COLO668 (cell line): ENCODE data around the gene SURF2.

Source experiments
- DNase-seq: peaks from one replicate; lab custom pipeline; 2025; ENCODE audit not compliant: unreplicated experiment; lab: John Stamatoyannopoulos, UW

Gene SURF2

DNA sequence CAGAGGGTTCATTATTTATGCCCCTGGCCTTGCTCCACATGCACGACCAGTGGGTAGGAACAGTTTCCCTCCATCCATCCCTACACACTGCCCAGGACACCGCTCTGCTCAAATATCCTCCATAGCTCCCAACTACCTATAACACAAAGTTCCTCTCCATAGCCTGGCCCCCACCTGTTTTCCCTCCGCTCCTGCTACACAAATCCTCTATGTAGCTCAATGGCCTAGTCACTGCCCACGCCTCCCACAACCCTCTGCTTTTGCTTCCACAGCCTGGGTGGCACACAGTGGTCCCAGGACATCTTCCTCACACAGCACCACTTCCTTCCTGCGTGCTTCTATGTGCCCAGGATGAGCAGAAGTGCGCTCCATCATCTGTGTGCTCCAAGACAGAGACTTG, 41.0 kb downstream of the SURF2 start:
- no peak for DNase-seq

DNA sequence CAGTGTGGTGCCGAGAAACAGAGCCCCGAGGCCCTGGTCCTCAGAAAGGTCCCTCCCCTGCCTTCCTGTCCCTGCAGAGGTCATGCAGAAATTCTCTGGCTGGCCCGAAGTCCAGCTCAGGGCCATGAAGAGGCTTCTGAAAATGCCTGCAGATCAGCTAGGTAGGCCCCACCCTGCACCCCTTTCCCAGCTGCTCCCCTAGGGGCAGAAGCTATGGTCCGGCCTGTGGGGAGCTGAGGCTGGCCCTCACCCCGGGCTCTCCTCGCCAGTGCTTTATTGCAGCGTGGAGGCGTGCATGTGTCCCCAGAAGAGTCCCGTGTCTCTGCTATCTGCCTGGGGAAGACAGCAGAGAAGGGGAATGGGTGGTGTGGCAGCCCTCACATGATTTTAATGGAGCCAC, 41.5 kb downstream of the SURF2 start:
- DNase-seq = no peak

DNA sequence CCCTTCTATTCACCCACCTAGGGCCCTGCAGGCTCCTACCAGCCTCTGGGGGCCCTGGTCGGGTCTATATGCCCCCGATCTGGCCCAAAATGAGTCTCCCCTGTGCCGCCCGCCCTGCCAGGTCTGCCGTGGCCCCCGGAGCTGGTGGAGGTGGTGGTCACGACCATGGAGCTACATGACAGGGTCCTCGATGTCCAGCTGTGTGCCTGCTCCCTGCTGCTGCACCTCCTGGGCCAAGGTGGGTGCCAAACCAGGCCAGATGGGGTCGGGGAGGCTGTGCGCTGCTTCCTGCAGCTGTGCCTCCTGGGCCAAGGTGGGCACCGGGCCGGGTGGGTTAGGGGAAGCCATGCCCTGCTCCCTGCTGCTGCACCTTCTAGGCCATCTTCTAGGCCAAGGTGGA, 43.9 kb downstream of the SURF2 start:
- no peak for DNase-seq

DNA sequence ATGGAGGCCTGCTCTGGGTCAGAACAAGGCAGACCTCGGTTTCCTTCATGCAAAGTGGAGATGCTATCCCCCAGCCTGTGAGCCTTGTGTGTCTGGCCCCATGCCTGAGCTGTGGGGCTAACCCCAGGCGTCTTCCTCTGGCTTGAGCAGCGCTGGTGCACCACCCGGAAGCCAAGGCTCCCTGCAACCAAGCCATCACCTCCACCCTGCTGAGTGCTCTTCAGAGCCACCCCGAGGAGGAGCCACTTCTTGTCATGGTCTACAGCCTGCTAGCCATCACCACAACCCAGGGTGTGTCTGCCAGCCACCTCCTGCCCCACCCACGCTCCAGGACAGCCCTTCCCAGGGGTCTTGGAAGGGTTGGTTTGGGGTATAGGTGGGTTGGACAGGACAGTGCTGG, 45.2 kb downstream of the SURF2 start:
- no peak for DNase-seq

DNA sequence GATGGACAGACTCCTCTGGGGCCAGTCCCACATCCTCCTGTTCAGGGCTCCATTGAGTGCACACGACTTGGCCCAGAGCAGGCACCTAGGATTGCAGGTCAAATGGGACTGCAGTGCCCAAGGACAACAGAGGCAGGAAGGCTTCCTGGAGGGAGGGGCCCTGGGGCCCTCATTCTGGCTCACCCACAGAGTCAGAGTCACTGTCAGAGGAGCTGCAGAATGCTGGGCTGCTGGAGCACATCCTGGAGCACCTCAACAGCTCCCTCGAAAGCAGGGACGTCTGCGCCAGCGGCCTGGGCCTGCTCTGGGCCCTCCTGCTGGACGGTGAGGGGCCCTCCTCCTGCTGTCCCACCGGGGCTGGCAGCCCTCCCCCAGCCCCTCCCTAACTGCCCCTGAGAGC, 46.3 kb downstream of the SURF2 start:
- no peak for DNase-seq

DNA sequence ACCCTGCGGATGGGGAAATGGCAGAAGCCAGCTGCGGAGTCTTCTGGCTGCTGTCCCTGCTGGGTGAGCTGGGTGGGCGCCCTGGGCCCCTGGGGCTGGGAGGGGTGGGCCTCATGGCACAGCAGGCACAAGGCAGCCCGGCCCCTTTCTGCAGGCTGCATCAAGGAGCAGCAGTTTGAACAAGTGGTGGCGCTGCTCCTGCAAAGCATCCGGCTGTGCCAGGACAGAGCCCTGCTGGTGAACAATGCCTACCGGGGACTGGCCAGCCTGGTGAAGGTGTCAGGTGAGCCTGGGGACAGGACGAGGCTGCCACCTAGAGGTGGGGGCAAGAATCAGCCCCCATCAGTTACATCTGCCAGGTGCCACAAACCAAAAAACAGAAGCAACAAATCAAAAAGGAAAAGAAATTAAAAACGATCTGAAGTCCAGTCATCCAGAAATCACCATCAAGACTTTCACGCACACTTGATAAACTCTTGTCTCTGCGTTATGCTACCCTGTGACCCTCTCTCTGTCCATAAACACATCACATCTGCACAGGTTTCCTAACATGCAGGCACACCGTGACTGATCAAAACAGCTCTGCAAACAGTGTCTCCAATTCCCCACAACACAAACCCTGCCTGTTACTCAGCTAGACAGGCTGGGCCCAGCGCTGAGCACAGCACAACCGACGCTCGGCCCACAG, 47.6 kb downstream of the SURF2 start:
- DNase-seq = peak; percentile 58

DNA sequence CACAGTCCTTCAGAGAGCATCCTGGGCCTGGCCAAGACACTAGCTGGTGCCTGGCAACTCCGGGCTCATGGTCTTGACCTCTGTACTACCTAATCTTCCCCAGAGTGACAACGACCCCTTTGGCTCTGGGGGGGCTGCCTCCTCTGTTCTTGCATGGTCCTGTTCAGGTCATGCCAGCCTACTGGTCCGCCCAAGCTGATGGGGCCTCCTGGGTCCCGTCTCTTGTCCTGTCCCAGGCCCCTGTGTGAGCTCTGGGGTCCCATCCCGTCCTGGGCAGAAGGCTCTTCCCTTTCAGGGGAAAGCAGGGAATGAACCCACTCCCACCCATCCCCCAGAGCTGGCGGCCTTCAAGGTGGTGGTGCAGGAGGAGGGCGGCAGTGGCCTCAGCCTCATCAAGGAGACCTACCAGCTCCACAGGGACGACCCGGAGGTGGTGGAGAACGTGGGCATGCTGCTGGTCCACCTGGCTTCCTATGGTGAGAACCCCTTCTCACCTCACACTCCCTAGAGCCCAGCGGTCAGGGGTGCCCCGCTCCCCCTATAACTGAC, 48.2 kb downstream of the SURF2 start:
- no peak for DNase-seq

DNA sequence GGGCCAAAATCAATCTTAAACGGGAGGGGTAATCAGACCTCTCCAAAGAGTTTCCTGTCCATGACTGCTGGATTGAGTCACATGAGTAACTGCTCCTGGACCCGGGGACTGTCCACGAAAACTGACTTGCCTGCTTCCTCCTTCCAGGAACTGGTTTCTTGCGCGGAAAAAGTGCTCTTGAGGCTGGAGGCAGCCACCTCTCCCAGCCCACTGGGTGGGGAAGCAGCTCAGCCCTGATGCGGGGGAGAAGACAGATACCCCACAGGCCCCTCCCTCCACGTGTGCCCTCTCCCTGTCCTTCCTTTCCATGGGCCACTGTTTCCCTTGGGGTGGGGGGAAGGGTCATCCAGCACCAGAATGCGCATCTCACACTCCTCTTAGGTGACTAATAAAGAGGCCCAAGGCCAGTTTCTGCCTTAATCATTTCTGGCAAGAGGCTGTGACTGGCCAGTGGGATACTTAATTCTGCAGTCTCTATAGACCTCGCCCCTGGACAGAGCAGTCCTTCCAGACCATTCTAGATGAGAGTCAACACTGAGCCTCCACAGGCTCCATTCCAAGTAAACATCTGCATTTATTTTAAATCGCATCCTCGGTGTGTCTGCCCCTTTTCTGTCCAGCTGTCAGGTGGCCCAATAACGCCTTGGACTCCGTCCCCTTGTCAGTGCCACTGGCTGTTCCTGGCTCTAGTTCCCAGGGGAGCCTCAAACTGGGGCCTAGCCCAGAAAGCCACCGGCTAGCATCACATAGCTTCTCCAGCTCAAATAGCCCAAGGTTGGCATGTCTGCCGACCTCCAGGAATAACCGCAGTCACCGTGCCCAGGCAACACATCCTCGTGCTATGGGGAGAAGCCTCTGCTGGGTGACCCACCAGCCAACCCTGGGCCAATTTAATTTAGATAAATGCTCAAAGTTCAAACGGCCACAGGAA, 49.4 kb downstream of the SURF2 start:
- no peak for DNase-seq

DNA sequence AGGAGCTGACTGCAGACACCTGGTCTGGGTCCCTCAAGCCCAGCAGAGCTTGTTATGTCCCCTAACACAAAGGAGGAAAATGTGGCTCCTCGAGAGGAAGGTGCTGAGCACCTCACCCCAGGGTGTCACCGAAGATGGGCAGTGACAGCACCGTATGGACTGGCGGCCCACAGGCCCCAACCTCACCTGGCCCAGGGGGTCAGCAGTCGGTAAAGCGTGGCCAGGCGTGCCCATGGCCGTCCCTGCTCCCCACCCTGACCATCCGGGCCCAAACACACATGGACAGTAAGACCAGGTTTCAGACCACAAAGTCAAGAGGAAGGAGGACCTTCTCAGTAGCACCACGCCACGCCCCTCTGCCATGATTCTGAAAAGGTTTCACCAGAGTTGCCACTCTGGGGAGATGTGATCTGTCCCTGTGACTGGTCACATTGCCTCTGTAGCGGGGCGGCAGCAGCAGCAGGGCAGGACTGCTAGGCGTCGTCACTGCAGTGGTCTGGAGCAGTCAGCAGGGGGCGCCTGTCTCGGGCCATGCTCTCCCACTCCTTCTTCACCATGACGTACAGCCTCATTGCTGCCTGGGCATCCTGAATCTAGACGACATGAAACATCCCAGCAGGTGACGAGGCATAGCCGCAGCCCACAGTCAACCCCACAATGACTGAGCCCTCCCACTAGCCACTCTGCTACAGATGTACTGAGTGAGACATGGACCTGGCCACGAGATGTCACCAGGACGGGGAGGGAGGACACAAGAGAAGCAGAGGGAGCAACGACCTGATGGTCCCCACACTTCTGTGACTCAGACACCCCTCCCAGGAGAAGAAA, 50.3 kb downstream of the SURF2 start:
- DNase-seq = peak; percentile 66

DNA sequence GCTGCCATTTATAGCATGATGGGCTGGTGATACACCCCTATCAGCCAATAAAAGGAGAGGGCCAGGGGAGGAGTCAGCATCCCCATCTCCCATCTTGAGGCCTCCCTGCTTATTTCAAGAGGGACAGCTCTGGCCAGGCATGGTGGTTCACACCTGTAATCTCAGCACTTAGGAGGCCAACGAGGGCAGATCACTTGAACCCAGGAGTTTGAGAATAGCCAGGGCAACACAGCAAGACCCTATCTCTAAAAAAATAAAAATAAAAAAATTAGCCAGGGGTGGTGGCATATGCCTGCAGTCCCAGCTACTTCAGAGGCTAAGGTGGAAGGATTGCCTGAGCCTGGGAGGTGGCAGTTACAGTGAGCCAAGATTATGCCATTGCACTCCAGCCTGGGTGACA, 51.7 kb downstream of the SURF2 start:
- no peak for DNase-seq
